Measurements from ENCODE around the gene MOGAT2.
"Not testable (repeated sequence)": the region's sequence is repeated elsewhere in the genome, so short reads cannot be mapped to it uniquely, and the experiment has no call there.

Gene MOGAT2

DNA sequence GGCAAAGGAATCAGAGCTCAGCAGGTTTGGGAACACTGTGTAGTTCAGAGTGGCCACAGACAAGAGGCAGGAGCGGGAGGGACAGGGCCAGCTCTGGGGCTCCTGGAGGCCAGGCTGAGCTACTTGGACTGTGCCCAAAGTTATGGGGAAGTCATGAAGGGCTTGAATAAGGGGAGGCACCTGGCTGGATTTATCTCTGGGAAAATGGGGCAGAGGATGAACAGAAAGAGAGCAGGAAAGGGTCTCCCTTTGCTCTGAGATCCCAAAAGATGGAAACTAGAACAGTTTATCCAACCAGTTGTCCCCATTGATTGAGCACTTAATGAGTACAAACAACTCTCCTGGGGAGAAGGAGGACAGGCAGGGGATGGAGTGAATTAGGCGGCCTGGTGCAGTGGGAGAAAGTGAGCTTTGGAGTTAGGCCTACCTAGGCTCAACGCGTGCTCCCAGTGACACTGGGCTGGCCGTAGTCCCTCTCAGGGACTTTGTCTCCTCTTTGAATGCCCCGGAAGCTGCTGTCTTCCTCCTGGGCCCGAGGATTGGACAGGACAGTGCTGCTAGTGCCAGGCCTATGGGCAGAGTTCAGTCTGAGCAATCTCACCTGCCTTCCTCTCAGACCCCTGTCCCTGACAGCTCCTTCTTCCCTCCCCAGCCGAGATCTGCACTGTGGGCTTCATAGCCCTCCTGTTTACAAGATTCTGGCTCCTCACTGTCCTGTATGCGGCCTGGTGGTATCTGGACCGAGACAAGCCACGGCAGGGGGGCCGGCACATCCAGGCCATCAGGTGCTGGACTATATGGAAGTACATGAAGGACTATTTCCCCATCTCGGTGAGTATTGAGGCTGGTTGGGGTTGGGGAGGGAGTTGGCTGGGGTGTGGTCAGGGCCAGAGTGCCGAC is 2.0 kb downstream of the MOGAT2 start:
- no peak for DNase-seq (ENCODE audit: low read depth)

DNA sequence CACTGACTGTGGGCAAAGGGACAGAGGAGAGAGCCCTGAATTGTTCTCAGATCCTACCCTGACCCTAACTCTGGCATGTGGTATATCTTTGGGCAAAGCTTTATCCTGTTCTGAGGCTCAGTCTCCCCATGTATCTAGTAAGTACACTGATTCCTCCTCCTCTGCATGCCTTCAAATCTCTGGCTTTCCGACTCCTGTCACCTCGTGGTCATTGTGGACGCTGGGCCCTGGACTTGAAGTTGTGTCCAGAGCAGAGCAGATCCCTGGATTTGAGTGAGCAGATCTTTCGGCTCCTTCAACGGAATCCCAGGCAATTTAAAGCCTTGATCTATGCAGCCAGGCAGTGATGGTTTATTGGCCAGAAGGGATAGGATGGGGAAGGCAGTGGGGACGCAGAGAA is 3.0 kb downstream of the MOGAT2 start:
- no peak for DNase-seq (ENCODE audit: low read depth)

DNA sequence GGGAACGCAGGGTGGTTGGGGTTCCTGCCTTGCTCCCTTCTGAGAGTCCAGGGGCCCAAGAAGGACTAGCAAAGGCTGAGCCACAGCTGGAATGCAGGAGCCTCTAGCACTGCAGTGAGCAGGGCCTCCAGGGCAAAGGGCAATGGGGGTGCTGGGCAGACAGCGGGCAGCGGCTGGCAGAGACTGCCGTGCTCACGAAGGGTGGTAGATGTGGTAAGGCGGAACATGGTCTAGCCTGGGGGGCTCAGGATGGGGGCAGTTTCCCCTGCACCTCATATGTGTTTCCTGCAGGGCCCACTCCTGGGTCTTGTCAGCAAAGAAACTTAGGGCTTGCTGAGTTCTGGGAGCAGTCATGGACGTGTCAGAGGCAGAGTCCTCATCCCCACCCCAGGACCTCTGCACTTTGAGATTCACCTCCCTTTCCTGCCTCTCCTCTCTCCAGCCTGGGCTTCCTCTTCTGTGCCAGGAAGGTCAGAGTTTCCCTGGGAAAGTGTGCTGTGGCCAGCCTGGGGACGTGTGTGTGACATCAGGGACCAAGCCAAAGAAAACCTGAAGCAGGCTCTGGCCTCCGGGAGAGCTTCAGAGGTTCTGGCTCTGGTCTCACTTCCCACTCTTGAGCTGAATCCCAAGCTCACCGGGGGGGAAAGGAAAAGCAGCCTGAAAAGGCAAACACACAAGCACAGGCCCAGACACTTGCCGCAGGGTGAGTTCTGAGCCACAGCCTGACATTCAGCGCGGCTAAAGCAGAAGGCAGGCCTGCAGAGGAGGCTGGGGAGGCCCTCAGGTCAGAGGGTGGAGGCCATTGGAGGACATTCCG is 4.4 kb downstream of the MOGAT2 start:
- DNase-seq (ENCODE audit: low read depth): no peak

GRCh38 chr11:75722669-75723042 is 5.0 kb downstream of the MOGAT2 start:
- no peak for DNase-seq (ENCODE audit: low read depth)

- DNase-seq (ENCODE audit: low read depth): no peak
Observed at GRCh38 chr11:75725547-75726320, 8.1 kb downstream of the MOGAT2 start.

DNA sequence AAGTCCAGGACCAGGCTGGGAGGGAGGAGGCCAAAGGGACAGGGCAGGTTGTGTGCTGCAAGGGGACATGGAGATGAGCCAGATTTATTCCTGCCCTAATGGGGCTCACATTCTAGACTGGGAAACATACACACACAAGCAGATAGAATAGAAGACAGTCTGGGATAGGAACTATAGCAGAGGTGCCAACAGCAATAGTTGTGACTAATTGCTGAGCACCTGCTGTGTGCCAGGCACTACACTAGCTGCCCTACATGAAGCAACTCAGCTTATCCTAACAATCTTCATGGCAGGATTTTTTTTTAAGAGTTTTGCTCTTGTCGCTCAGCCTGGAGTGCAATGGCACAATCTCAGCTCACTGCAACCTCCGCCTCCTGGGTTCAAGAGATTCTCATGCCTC is 11.4 kb downstream of the MOGAT2 start:
- DNase-seq (ENCODE audit: low read depth): no peak

- DNase-seq (ENCODE audit: low read depth): no peak
Observed at GRCh38 chr11:75731095-75731494, 13.5 kb downstream of the MOGAT2 start.

- DNase-seq (ENCODE audit: low read depth): no peak
Observed at GRCh38 chr11:75733071-75733430, 15.4 kb downstream of the MOGAT2 start.

GRCh38 chr11:75733431-75734107 is 15.9 kb downstream of the MOGAT2 start:
- no peak for DNase-seq (ENCODE audit: low read depth)

GRCh38 chr11:75734491-75735180 is 17.0 kb downstream of the MOGAT2 start:
- DNase-seq (ENCODE audit: low read depth): no peak

DNA sequence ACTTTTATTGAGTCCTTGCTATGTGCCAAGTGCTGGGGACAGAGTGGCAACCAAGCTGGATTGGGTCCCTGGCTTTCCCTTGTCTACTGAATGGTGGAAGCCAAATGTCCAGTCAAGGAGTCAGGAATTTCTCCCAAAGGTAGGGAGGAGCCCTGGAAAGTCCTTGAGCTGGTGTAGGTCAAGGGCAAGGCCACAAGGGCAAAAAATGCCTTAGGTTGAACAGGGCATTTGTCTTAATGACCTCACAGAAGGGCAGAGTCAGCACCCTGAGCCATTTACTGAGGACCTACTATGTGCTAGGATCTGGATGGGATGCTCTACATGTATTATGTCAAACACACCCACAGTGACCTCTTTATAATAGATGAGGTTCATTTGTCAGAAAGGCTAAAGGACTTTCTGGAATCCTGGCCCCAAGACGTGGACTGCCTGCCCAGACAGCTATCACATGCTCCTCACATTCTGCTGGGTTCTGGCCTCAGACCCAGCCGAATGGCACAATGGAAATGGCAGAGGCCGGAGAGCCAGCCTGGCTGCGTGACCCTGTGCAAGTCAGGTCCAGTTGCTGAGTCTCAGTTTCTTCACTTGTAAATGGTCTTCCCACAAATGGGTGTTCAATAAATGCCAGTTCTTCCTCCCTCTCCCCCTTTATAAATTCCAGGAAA is 17.7 kb downstream of the MOGAT2 start:
- no peak for DNase-seq (ENCODE audit: low read depth)

DNA sequence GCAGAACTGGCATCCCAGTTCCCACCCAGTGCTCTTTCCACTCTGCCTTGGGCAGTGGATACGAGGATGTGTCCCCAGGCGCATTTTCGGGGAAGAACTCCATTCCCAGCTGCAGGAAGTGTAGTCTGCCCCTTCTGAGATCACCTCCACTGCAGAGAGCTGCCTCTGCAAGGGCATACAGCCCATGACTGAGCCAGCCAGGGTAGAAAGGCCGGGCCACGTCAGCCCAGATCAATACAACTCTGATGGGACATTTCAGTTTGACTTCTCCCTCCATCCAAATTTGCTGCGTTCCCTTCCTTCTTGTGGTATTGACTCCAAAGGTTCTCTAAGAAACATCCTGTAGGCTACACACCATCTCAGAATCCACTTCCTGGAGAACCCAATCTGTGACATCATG is 19.7 kb downstream of the MOGAT2 start:
- no peak for DNase-seq (ENCODE audit: low read depth)

- DNase-seq (ENCODE audit: low read depth): no peak
Observed at GRCh38 chr11:75740681-75741080, 23.0 kb downstream of the MOGAT2 start.

- DNase-seq (ENCODE audit: low read depth): not testable (repeated sequence)
Observed at GRCh38 chr11:75743159-75743558, 25.5 kb downstream of the MOGAT2 start.

- DNase-seq (ENCODE audit: low read depth): no peak
Observed at GRCh38 chr11:75743711-75744563, 26.3 kb downstream of the MOGAT2 start.

GRCh38 chr11:75745807-75746206 is 28.2 kb downstream of the MOGAT2 start:
- DNase-seq (ENCODE audit: low read depth): no peak

- DNase-seq (ENCODE audit: low read depth): not testable (repeated sequence)
Observed at GRCh38 chr11:75748729-75749273, 31.2 kb downstream of the MOGAT2 start.

DNA sequence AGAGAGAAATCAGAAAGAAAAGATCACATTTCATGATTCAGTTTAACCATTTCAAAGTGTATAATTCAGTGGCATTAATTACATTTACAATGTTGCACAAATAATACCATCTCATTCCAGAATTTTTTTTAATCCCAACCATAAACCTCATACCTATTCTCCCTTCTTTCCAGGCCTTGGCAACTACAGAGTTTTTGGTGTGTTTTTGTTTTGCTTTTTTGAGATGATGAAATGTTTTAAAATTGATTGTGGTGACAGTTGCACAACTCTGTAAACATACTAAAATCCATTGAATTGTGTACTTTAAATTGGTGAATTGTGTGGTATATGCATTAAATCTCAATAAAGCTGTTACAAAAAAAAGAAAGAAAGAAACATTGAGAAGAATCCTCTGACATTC is 37.3 kb downstream of the MOGAT2 start:
- DNase-seq (ENCODE audit: low read depth): not testable (repeated sequence)

- DNase-seq (ENCODE audit: low read depth): no peak
Observed at GRCh38 chr11:75757651-75758050, 40.0 kb downstream of the MOGAT2 start.

All from stimulated activated CD4-positive, alpha-beta T cell treated with anti-CD3 and anti-CD28 coated beads, Interleukin-2, amount 100 ng/mL, for 4 hours (primary cell).